ENCODE measurements around the gene SFRP2.

The SFRP2 gene

DNA sequence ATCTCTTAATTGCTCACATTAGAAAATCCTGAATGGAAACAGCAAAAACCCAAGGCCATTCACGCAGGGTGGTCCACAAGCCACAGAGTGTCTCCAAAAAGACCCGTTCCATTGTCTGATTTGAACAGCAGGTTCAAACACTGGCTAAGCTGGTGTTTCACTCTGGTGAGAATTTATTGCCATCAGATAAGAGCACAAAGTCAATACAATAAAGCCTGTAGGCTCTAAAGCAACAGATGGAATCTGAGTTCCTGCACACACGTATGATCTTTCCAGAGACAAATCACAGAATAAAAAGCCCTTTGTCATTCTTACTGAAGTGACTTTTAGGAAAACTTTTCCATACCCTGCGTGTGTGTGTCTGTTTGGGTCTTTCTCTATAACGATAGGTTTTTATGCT is 5.1 kb upstream of the SFRP2 start:
- DNase-seq (ENCODE audit: low spot score) = no peak

DNA sequence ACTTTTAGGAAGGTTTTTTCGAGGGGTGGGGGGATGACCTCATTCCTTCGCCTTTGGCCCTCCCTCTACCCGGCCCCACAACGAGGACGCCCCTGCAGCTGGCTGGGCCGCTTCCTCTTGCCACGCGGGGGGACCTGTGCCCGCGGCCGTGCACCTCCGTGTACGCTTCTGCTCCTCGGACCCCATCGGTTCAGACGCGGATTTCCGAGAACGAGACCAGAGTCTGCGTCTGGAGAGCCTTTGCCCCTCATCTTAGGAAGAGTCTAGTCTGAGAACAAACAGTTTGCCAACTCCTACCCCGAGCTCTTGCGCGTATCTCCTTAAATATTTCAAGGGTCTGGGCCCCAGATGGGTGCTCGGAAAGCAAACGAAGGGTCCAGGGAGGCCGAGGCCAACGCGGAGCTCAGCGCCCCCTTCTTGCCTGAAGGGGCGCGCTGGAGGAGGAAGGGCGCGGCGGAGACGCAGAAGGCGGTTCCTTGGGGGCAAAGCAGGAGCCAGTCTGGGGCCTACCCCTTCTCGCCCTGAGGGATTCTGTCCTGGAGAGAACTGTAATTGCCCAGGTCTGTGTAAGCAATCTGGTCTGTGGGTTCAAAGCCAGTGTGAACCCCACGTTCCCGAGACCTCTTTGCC is 3.9 kb upstream of the SFRP2 start:
- no peak for DNase-seq (ENCODE audit: low spot score)

DNA sequence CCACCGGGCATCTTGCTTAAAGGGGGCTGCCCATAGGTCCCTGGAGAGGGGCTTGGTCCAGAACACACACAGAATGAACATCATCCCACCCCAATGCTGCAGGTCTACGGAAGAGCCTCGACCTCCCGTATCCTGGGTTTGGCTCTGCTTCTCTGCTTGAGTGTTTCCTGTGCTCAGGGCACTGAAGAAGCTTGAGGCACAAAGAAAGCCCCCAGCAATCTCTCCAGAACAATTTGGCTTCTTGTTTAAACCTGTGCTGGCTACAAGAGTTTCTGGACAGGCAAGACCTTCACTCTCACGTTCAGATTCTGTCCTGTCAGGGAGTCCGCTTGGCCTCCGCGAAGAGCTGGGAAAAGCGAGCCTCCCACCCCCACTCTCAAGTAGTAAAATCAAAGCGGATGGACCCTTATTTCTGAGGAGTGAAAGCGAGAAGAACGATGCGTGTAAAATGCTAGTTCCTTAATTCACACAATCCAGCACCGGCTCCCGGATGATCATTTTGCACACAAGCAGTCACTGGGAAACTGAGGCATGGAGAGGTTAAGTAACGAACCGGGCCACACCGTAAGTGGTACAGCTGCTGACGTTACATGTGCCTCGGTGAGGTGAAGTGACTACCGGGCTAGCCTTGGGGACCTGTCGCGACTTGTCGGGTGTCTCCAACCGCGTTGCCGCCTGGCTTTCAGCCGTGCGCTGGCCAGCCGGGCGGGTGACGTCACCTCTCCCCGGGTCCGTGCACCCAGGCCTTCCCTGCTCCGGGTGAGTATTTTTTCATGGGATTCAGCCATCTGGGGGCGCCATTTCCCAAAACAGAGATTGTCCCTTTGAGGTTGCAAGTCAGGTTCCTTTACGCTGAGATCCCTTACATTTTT is 3.1 kb upstream of the SFRP2 start:
- peak; percentile 73 for DNase-seq (ENCODE audit: low spot score)

DNA sequence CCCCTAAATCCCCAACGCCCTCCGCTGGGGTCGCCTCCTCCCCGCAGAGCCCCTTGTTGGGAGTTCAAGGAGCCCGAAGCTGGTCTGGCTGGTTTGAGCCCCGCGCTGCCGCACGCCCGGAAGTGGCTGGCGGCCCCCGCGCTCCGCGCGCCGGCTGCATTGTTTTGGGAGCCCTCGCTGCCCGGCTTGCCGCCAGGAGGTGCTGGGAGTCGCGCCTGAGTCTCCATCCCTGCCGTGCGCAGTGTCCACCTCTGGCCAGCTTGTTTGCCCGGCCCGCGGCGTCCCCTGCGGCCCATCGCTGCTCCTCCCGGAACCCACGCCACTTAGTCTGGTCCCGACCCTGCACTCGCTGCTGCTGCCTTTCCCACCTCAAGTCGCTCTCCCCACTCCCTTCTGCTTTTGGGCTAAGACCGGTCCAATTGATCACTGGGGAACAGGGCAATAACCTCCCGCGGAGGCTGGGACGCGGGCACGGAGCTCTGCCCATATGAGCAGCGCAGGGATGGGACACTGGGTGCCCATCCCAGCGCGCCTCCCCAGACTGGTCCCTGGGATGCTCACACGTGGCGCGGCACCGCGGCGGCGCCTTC is 2.2 kb upstream of the SFRP2 start:
- DNase-seq (ENCODE audit: low spot score) = peak; percentile 53

DNA sequence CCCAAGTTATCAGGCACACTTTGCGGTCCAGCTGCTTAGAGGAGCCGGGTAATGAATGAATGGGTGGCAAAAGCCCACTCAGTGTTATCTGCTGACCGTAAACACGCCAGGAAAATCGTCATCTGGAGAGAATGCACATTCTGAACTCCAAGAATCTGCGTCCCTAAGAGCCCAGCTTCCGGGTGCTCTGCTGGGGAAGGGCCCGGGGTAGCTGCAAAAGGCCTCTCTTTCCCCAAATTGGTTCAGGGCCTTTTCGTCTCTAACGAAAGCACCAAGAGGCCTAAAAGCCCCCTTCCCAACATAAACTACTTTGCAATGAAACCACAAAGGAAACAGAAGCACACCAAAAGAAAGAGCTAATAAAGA is 1.6 kb upstream of the SFRP2 start:
- no peak for DNase-seq (ENCODE audit: low spot score)

DNA sequence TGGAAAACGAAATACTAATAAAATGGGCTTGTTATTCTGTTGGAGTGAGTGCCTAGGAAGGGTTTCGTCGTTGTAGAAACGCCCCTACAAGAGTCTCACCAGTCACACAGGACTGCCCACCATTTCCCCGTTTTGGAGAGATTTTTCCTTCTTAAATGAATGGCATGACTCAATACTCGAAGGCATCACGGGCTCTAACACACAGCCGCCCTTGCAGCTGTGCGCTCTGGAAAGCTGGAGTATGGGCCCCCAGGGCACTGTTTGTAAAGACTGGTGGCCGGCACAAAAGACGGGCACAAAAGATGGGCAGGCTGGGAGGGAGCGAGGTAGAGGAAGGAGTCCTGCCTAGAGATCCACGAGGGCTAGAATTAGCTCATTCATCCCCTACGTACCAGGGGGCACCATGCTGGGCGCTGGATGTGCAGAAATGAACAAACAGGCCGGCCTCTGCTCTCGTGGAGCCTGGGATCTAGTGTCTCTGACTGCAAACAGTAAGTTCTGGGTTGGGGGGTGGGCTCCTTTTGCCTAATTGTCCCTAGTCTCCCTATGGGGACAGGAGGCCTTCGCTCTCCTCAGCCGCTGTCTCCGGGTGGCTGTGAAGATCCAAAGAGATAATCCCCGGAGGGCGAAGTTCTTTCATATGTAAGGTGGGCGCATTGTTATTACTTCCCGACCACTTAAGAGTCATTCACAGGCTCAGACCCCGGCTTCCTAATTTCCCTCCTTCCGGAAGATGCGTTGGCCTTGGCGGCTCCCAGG is 1.0 kb upstream of the SFRP2 start:
- DNase-seq (ENCODE audit: low spot score) = no peak

DNA sequence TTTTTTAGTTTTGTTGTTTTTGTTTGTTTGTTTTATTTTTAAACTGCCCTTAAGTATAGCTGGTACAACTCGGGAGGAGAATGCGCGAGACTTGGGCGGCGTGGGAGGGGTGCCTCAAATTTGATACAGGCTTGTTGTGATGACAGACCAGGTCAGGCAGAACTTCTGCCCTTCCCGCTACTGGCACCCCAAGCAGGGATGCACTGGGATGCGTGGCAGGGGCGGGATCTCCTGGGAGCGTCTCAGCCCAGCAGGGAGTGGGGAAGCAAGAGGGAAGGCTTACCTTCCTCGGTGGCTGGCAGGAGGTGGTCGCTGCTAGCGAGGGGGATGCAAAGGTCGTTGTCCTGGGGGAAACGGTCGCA is 851 bp downstream of the SFRP2 start:
- peak; percentile 38 for DNase-seq (ENCODE audit: low spot score)

DNA sequence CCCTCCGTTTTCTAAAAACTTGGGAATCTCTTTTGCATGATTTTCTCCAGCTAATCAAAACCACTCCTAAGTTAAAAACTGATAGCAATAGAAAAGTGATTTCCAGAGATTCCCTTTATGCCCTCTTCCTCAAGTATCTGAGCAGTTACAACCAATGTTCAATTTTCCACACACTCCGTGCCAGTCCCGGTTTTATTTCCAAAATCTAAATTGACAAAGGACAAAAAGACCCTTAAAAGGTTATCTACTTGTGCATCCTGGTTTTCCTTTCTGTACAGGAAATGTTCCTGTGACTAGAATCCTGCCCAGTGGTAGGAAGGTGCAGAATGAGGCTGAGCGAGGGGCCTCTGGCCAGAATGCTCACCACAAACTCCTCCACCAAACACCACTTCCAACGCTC is 1.3 kb downstream of the SFRP2 start:
- DNase-seq (ENCODE audit: low spot score) = no peak

DNA sequence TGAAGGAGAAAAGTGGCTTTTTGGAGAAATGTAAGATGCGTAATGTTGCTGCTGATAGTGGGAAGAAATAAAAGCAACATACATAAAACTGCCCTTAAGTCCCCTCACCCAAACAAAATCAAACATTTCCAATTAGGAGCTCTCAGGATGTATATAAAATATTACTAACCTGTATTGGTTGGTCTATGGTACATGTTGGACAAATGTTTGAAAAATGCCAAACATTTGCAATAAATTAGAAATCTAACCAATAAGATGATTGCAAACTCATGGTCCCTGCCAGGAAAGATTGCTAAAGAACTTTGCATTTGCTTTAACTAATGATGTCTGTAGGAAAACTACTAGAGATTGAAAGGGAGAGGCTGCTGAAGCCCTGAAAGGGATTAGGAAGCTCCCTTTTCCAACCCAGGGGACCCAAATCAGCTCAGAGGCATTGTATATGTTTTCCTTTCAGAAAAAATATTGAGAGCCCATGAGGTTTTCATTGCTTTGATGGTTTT is 1.8 kb downstream of the SFRP2 start:
- DNase-seq (ENCODE audit: low spot score) = no peak

DNA sequence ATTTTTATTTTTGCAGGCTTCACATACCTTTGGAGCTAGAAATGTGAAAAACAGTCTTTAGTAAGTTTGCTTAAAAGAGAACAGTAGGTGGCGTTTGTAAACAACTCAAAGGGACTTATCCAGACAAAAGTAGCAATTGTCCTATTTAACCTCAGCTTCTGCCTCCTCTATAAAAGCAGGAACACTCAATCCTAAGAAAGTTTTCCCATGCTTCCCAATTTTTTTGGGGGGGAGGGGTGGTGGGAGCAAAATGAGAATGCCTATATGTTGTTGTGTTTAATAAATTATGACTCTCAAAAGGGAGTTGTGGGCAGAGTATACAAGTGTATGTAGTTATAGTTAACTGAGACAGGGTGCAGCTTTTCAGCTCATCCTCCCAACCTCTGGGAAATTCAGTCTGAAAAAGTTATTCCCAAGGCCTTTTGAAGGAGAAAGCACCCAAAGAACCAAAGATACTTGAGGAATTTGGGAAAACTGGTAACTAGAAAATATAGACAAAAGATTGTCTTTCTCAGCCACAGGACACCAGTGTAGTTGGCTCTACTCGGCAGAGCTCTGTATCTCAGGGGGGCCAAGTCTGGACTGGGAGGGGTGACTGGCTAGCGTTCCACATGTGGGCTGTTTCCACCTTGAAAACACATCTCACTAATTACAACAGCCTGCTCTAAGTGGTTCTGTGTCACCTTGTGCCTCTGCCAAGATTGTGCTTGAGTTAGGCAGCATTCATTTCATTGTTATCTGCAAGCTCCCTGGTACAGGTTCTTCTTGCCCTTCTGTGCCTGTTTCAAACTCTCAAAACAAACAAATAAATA is 2.8 kb downstream of the SFRP2 start:
- no peak for DNase-seq (ENCODE audit: low spot score)

DNA sequence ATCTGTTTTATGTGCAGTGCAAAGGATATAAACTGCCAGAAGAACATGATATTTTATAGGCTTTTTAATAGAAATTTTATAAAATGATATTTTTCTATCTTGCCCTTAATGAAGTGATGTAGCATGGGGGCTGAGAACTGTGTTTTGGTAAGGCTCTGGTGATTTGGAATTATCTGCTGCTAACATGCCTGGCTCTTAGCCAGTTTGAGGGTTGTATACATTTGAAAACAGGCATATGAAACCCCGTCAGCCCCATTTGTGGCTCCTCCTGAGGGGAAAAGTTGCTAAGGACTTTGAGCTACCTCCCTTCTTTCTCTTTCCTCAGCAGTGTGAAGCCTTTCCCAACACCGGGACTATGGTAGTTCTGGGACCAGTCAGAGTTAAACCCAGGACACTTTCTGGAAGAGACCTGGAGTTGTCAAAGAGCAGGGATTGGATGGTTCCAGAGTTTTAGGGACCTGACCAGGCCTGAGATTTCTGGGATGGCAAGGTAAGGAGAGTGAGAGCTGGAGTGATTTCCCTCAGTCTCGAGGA is 4.7 kb downstream of the SFRP2 start:
- DNase-seq (ENCODE audit: low spot score) = no peak

DNA sequence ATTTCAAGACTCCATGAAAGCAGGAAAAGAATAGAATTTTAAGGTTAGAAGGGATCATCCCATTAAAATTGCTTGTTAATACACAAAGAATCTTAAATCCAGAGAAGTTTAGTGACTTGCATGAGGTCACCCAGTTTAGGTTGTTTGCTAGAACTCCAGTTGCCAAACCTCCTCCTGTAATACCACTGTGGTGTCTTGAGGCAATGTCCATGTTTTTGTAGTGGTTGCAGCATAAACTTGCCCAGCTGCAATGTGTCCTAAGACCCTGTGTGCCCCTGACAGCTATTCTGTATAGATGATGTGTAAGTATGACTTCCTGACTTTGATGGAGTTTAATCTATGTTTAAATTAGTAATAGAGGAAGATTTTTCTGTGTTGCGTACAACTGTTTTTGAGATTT is 6.3 kb downstream of the SFRP2 start:
- no peak for DNase-seq (ENCODE audit: low spot score)

DNA sequence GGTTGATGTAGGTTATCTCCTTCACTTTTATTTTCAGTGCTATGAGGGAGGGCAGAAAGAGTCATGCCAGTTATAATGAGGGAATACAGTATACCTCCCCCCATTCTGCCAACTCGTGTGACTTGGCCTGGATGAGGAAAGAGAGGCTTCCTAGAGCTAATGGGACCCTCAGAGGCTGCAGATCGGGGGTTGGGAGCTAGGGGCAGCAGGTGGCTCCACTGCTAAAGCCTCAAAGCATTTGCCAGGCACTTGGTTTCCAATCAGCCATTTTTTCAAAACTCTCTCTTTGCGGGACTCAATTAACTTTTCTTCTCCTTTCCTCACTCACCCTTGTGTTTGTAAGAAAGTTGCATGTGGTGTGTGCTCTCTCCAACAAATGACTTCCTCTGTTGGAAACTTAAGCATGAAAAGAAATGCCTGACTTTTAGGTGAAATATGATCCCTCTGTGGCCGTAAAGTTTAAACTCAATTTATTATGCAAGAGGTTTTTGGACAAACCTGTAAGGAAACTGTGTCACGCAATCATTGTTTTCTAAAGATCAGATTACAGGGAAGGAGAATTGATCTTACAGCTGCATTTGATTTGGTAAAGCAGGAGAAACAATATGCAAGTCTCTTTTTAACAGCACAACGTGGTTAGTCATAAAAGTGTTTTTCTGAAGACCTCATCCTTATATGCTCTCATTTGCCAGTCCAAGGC is 7.0 kb downstream of the SFRP2 start:
- no peak for DNase-seq (ENCODE audit: low spot score)

DNA sequence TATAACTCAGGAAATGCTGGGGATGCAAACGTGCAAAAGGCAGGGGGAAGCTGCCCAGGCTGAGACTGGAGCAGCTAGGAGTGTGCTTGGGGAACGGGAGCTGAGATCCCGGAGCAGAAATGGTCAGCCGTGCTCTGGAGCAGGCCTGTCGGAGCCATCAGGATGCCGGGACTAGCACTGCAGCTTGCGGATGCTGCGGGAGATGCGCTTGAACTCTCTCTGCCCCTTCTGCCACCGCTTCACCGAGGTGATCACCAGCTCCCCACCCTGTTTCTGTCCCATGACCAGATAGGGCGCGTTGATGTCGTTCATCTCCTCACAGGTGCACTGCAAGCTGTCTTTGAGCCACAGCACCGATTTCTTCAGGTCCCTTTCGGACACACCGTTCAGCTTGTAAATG is 7.6 kb downstream of the SFRP2 start:
- DNase-seq (ENCODE audit: low spot score) = no peak

DNA sequence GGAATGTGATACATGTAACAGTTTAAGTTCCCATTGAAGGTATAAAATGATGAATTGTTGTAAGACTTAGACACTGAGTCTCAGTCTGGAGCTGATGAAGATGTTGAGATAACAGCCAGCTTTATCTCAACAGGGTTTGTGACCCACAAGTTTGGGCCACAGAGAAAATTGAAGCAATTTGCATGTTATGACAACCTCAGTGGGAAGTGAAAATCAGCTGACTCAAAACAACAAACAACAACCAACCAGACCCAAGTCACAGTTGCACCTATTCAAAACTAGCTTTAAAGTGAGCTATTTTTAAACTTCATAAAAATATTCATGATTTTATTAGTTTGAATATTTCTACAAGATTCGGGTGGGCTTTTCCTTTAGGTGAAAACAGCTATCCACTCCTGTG is 8.0 kb downstream of the SFRP2 start:
- no peak for DNase-seq (ENCODE audit: low spot score)

DNA sequence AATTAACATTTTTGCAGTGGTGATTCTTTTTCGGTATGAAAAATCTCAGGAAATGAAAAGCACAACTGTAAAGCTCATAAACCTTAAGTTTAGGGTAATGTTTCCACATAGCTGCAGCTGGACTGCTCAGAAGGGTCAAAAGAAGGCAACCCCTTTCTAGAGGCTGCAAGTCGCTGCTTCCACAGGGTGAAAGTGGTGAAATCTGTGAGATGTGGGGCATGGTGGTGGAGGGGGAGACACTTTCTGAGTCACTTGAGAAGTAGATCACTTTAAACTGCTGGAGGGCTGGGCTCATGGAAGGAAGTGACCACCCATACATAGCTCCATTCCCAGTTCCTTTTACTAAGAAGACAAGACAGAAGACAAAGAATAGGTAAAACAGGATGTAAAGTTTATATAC is 8.7 kb downstream of the SFRP2 start:
- DNase-seq (ENCODE audit: low spot score) = no peak

DNA sequence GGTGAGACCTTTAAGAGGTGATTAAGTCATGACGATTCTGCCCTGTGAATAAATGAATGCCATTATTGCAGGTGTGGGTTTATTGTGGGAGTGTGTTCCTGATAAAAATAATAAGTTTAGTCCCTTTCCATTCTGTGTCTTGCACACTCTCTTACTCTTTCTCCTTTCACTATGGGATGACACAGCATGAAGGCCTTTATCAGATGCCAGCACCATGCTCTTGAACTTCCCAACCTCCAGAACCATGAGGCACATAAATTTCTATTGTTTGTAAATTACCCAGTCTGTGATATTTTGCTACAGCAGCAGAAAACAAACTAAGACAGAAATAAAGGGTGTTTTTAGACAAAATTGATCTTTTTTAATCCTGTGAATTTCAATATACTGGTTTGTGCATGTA is 10.5 kb downstream of the SFRP2 start:
- no peak for DNase-seq (ENCODE audit: low spot score)

DNA sequence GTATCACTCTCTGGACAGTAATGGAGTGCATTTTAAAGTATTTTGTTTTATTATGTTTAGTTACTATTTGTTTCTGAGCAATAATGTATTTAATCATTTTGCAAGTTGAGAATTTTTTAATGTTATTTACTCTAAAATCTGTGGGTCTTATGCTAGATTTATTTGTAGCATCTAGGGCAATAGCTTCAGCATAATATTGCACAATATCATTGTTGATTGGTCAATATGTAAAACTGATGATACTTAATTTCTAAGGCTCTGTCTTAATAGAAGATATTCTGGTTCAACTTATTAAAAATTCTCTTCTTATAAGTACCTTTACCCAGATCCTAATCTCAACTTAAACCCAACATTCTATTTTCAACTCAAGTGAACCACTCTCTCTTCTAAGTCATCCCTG is 11.5 kb downstream of the SFRP2 start:
- no peak for DNase-seq (ENCODE audit: low spot score)

DNA sequence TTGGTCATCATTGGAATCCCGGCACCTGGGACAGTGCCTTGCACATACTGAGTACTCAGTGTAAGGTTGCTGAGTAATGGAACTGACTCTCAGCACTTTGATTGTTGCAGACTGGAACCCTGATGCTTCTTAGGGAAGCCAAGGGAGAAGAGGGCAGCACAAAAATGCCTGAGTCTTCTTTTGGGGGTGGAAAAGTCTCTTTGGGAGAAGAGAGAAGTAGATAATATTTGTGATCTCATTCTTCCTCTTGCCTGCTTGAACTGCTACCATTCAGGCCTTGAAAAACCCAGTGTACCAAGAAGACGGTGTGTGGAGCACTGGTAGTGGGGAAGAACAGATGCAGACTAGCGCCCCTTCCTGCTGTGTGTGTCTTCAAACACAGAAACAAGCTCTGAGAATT is 12.3 kb downstream of the SFRP2 start:
- no peak for DNase-seq (ENCODE audit: low spot score)

DNA sequence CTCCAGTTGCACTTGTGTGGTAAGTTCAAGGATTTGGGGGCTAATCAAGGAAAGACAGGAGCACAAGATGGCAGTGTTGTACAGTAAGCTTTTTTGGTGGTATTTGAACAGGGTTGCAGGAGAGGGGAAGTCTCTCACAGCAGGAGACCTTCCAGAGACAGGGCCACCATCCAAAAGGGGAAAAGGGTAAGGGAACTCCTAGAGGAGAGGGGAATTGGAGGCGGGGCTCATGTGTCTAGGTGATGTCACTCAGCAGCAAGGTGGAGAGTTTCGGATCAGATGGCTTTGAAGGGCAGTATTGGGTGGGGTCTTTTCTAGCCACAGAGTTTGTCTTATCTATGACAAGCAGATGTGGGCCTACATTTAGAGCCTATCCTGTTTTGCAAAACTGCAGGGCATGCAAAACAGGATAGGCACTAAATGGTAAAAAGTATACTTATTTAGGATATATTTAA is 15.6 kb downstream of the SFRP2 start:
- DNase-seq (ENCODE audit: low spot score) = no peak

DNA sequence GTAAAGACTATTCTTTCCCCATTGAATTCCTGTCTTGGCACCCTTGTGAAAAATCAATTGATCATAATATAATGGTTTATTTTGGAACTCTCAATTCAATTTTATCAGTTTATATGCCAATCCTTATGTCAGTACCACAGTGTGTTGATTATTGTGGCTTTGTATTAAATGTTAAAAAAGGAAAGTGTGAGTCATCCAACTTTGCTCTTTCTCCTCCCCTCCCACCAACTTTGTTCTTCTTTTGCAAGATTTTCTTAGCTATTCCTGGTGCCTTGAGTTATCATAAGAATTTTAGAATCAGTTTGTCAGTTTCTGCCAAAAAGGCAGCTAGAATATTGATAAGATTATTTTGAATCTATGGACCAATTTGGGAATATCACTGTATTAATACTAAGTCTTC is 17.8 kb downstream of the SFRP2 start:
- DNase-seq (ENCODE audit: low spot score) = no peak
